Motor neuron (in vitro differentiated cells): ENCODE measurements around the gene CARMIL1. TPM values are rescaled to one million over a fixed set of nuclear protein-coding genes. Genes with fewer than 3 reads are reported as not detected.

Experiments
- ATAC-seq, 8 experiments: fragments of 200-7000 bp; cut with Tn5 transposase; replicated peaks in 6 of 8; 2 replicates each; pipeline ENCODE4 v1.8.0; 2021; ENCODE audit warnings: mild to moderate bottlenecking in 8 of 8, moderate library complexity in 8 of 8
- H3K27ac ChIP-seq, 2 donors: fragments of 250-450 bp; sonication (Bioruptor Pico); 2 replicates each; pipeline ENCODE4 v1.9.0; 2021; ENCODE audit warnings: antibody characterized with exemption in 2 of 2, mild to moderate bottlenecking in 2 of 2, moderate library complexity in 1 of 2
- H3K4me1 ChIP-seq, 2 donors: fragments of 250-450 bp; sonication (Bioruptor Pico); replicated peaks in 1 of 2; 2 replicates each; pipeline ENCODE4 v1.6.1; 2021; ENCODE audit warnings: antibody characterized with exemption in 2 of 2, mild to moderate bottlenecking in 2 of 2, moderate library complexity in 1 of 2
- H3K4me3 ChIP-seq, 5 donors: fragments of 250-450 bp; sonication (Bioruptor Pico); 2 replicates each; pipeline ENCODE4 v1.9.0; 2021; ENCODE audit warnings: antibody characterized with exemption in 5 of 5, mild to moderate bottlenecking in 5 of 5, moderate library complexity in 4 of 5
- WGBS, 10 experiments: fragments of 450-650 bp; shearing (Covaris generic); methylation state at CpG; one replicate each; pipeline ENCODE4 v1.0.0; 2022; 5-methylcytosine and 5-hydroxymethylcytosine counted together
- in situ Hi-C, 9 experiments: fragments of 400-800 bp; cut with MboI; loops; one replicate each; pipeline ENCODE4 v1.15.0; 2021; ENCODE audit warnings: low sequenced_read_pairs in 9 of 9, low pct_unique_long_range_greater_than_20kb in 2 of 9; ENCODE audit not compliant: unreplicated experiment in 9 of 9
- total RNA-seq, 8 experiments: library from RNA; unstranded; fragments of 300-600 nt; gene quantifications; 2 replicates each; pipeline versions ENCODE4 v1.2.3 to v1.2.4, GENCODE V29; 2022

The CARMIL1 gene
- total RNA-seq, 8 experiments from 2014 or later: 1.7 to 52.5 (median 6.4) TPM

DNA sequence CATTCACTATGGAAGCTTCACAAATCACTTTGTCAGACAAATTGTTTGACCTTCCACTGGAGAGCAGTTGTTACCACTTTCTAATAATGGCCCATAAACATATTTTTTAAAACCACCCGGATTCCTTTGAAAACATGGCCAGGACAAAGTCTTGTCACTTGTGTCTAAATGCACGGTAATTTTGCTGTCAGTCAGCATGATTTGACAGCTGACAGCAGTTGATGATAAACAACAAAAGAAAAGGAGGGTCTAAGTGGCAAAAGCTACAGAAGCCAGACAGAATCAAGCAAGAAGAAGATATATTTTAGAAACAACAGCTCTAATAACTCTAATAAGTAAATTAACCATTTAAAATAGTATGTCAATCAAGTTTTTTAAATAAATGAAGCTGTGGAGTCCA, 27.7 kb upstream of the CARMIL1 start:
- Histone ChIP-seq H3K4me3 (no peak overlapping the region), H3K27ac (no peak overlapping the region), H3K4me1 (no peaks in the 10 kb centered on the region)
- WGBS, 10 experiments: 40 to 90% (median 72%) methylated on average over 1 to 2 of the region's 2 CpGs; no CpG with 5 or more reads in 1 of the 10 experiments
- in situ Hi-C loops: loop anchor here in 7 of 9 experiments (25.0 kb wide), 6 partner anchors 236 to 686 kb away; partner anchors contain the start of gene SLC17A2 (in 1 of the 7)
- peak in 1 of 8 experiments; percentile 13 for ATAC-seq

DNA sequence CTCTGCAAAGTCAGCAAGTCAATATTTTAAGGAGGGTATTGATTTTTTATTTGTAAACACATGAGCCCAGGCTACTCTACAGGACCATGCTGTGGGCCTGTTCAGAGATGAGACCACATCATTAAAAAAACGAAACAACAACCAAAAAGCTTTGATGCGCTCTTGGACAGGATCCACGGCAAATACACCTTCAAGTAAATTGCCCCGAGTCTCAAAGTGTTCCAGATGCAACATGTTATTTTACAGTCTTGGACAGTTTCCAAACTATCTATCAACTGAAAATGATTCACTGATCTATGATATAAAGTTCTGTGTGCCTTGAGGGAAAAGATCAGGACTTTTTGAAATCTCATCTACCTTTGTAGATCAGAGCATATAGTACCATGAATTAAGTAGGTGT, 25.8 kb upstream of the CARMIL1 start:
- WGBS, 10 experiments: 49 to 100% (median 85%) methylated on average over 1 to 4 of the region's 4 CpGs
- ATAC-seq: no peak
- in situ Hi-C loops: loop anchor here in 7 of 9 experiments (25.0 kb wide), 6 partner anchors 234 to 684 kb away; partner anchors contain the start of gene SLC17A2 (in 1 of the 7)
- H3K27ac ChIP-seq: no peak overlapping the region
- no peaks in the 10 kb centered on the region for H3K4me1 ChIP-seq
- H3K4me3 ChIP-seq: no peak overlapping the region

DNA sequence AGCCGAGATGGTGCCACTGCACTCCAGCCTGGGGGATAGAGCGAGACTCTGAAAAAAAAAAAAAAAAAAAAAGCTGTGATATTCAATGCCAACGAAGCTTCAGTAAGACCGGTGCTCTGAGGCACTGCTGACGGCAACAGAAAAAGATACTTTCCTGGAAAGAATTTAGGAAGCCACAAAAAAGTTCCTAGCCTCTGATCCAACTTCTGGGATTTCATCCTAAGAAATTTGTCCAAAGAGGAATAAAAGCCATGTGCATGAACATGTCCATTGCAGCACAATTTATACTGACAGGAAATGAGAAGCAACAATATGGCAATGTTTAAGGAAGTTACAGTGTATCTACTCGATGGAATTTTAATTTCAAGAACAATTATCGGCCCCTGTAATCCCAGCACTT, 24.5 kb upstream of the CARMIL1 start:
- 0 to 100% (median 81%) methylated on average over 1 to 6 of the region's 7 CpGs for WGBS, 10 experiments
- ATAC-seq: no peak
- Histone ChIP-seq H3K27ac (no peak overlapping the region), H3K4me3 (no peak overlapping the region), H3K4me1 (no peaks in the 10 kb centered on the region)
- in situ Hi-C loops: loop anchor here in 7 of 9 experiments (25.0 kb wide), 6 partner anchors 233 to 683 kb away; partner anchors contain the start of gene SLC17A2 (in 1 of the 7)

DNA sequence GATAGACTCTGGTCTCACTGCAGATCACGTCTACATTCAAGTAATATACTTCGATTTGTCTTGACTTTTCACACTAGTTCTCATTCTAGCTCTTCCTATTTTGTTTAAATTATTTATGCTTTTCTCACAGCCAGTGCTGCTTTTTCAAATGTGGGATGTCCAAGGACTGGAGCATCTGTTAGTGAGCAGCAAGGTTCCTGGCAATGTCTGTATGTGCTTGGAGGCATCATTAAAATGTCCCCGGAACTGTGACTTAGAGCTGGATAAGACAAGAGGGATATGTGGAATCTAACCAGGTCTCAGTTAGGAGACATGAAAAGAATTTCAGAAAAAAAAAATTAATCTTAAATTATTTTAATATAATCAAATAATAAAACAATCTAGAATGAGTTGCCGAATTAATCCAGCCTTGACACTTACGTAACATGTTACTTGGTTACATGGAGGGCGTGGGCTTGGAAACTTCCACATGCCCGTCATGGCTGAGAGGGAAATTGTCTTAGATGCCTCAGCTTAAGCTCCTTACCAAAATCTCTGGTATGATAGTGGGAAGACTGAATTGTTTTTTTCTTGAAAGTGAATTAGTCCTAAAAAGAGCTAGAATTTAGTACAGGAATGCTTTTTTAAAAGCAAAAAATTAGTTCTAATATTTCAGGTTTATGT, 21.4 kb upstream of the CARMIL1 start:
- 33 to 100% (median 74%) methylated on average over 3 to 7 of the region's 7 CpGs; no CpG with 5 or more reads in 1 of the 10 experiments for WGBS, 10 experiments
- in situ Hi-C loops: loop anchor here in 7 of 9 experiments (25.0 kb wide), 6 partner anchors 229 to 679 kb away; partner anchors contain the start of gene SLC17A2 (in 1 of the 7)
- ATAC-seq: peak in 2 of 8 experiments; percentile 37 to 52
- no peak overlapping the region for H3K4me3 ChIP-seq
- H3K27ac ChIP-seq: no peak overlapping the region
- no peaks in the 10 kb centered on the region for H3K4me1 ChIP-seq

DNA sequence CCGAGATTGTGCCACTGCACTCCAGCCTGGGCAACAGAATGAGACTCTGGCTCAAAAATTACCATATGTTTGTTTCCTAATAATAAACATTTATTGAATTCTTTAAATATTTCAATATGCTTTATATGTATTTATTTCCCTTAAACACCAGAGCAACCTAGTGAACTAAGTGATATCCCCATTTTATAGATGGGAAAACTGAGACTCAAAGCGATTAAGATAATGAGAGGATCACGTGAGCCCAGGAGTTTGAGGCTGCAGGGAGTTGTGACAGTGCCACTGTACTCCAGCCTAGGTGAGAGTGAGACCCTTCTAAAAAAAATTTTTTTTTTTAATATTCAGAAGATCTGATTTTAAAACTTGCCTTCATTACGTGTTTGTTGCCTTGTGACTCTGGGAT, 19.4 kb upstream of the CARMIL1 start:
- ATAC-seq: no peak

DNA sequence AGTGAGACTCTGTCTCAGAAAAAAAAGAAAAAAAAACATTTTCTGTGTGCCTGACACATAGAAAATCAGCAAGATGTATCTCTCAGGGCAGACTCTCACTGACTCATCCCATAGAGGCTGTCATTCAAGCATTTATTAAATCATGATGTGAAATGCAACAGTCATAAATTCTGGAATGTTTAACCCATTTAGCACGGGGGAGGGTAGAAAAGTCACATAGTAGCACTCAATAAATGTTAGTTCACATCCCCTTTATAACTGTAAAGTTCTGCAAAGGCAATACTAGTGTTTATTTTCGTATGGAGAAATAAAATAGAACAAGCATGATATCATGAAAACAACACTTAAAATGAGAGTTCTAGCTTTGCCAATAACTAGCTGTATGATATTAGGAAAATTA, 15.5 kb upstream of the CARMIL1 start:
- ATAC-seq: peak in 4 of 8 experiments; percentile 22 to 69 (median 54)
- no peak overlapping the region for H3K27ac ChIP-seq
- H3K4me3 ChIP-seq: no peak overlapping the region
- no peaks in the 10 kb centered on the region for H3K4me1 ChIP-seq
- in situ Hi-C loops: loop anchor here in 7 of 9 experiments (25.0 kb wide), 6 partner anchors 224 to 674 kb away; partner anchors contain the start of gene SLC17A2 (in 1 of the 7)
- WGBS, 10 experiments: 20 to 100% (median 57%) methylated on average over 1 to 2 of the region's 2 CpGs; no CpG with 5 or more reads in 2 of the 10 experiments

More for the DNA sequence above, 19.4 kb upstream of the CARMIL1 start:
- in situ Hi-C loops: loop anchor here in 7 of 9 experiments (25.0 kb wide), 6 partner anchors 228 to 678 kb away; partner anchors contain the start of gene SLC17A2 (in 1 of the 7)
- Histone ChIP-seq H3K4me1 (no peaks in the 10 kb centered on the region), H3K4me3 (no peak overlapping the region), H3K27ac (no peak overlapping the region)
- WGBS, 10 experiments: 81 to 100% (median 95%) methylated on average over 3 to 4 of the region's 4 CpGs; no CpG with 5 or more reads in 2 of the 10 experiments

DNA sequence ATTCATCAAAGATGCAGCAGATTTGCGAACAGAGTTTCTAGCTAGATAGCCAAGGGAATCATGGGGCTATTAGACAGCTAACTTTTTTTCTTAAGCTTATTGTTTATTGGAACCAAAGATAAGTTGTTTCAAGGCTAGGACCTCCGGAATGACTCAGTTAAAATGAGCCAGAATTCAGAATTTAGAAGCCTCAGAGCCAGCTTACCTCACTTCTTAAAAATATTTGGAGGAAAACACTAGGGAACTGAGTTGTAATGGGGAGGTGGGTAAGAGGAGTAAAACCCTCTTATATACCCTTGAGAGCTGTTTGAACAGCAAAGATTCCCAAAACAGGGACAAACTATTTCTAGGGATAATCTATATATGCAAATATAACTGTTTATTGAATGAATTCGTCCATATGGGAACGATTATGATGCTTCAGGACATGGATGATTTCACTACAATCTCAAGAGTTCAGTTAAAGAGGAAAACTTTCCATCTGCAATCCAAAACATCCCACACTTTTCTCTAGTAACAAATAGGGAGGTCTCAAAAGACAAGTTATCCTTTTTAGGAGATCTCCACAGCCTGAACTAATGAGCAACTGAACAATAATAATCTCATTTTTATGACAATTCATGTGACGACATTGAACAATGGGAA, 12.6 kb upstream of the CARMIL1 start:
- ATAC-seq: no peak
- WGBS, 10 experiments: 15 to 90% (median 67%) methylated on average over 2 to 5 of the region's 5 CpGs
- in situ Hi-C loops: loop anchor here in 7 of 9 experiments (25.0 kb wide), 6 partner anchors 221 to 671 kb away; partner anchors contain the start of gene SLC17A2 (in 1 of the 7)
- Histone ChIP-seq H3K27ac (no peak overlapping the region), H3K4me1 (no peaks in the 10 kb centered on the region), H3K4me3 (no peak overlapping the region)

DNA sequence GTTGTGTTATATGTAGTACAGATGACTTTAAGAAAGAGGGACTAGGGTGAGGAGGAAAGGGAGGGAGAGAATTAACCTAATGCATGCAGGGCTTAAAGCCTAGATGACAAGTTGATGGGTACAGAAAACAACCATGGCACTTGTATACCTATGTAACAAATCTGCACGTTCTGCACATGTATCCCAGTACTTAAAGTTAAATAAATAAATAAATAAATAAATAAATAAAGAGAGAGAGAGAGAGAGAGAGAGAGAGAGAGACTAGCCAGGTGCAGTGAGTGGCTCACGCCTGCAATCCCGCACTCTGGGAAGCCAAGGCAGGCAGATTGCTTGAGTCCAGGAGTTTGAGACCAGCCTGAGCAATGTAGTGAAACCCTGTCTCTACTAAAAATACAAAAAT, 11.5 kb upstream of the CARMIL1 start:
- no peak overlapping the region for H3K27ac ChIP-seq
- WGBS, 10 experiments: 41 to 93% (median 82%) methylated on average over 2 to 3 of the region's 3 CpGs; no CpG with 5 or more reads in 1 of the 10 experiments
- no peaks in the 10 kb centered on the region for H3K4me1 ChIP-seq
- no peak overlapping the region for H3K4me3 ChIP-seq
- in situ Hi-C loops: loop anchor here in 7 of 9 experiments (25.0 kb wide), 6 partner anchors 220 to 670 kb away; partner anchors contain the start of gene SLC17A2 (in 1 of the 7)
- no peak for ATAC-seq

DNA sequence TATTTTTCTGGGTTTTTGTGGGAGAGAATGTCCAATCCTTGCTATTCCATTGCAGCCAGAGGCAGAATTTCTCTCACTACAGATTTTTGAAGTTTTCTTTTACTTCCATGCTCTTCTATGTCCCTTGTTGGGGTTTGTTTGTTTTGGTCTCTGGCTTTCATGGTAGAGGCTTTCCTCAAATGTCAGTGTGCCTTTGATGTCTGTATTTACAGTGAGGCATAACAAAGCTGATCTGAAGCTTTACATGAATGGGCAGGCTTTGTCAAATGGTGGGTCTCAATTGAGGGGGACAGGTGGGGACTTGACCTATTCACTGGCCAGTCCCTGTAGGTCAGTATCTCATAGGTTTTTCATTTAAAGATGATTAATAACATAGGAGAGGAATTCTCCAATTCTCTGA, 8.6 kb upstream of the CARMIL1 start:
- no peak overlapping the region for H3K4me3 ChIP-seq
- H3K4me1 ChIP-seq: no peaks in the 10 kb centered on the region
- no peak overlapping the region for H3K27ac ChIP-seq
- ATAC-seq: no peak
- in situ Hi-C loops: loop anchor here in 7 of 9 experiments (10.0 to 25.0 kb wide), 8 partner anchors 214 to 667 kb away; partner anchors contain the start of gene SLC17A2 (in 1 of the 7)

DNA sequence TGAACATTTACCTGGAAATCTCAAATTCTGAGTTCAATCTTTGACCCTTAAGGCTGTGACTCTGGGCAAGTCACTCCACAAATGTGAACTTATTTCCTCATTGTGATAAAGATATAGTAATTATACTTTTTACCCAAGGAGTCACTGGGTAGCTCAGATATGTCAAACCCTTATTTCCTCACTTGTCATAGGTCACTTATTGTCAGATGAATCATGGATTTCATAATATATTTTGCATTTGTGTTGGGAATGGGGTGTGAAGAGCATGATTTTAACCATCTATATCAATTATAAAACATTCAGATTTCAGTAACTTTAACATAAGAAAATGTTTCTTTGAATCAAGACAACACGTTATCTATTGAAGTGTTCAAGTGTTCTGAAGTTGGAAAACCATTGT, 3.7 kb upstream of the CARMIL1 start:
- WGBS, 10 experiments: 33 to 100% (median 100%) methylated on average over 1 of the region's 1 CpG; no CpG with 5 or more reads in 5 of the 10 experiments
- ATAC-seq: no peak
- H3K4me3 ChIP-seq: no peak overlapping the region
- no peak overlapping the region for H3K27ac ChIP-seq
- in situ Hi-C loops: loop anchor here in 2 of 9 experiments (10.0 kb wide), 2 partner anchors 209 to 219 kb away; no protein-coding TSS in a partner anchor
- peaks cover 5 to 11% of the 10 kb centered on the region in 2 donors for H3K4me1 ChIP-seq

DNA sequence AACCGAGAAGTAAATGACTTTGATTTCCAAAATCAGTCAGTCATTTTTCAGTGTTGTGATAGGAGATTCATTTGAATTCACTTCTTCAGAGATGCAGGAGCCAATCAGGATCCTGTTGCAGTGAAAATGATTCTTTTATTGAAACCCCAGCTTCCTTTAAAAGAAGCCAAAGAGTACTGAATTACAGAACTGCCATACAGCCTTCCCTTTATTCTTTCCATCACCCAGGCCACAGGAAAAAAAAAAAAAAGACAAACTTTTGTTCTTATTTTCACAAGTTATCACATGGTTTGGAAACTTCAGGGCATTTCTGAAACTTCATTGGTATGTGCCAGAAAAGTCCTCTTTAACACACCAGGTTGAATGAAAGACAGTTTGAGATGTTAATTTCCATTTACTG, 1.8 kb upstream of the CARMIL1 start:
- ATAC-seq: peak in 1 of 8 experiments; percentile 30
- in situ Hi-C loops: loop anchor here in 2 of 9 experiments (10.0 kb wide), 2 partner anchors 207 to 217 kb away; no protein-coding TSS in a partner anchor
- Histone ChIP-seq H3K4me3 (no peak overlapping the region), H3K27ac (no peak overlapping the region), H3K4me1 (peaks cover 5 to 11% of the 10 kb centered on the region in 2 donors)
- 13 to 100% (median 68%) methylated on average over 1 of the region's 1 CpG; no CpG with 5 or more reads in 4 of the 10 experiments for WGBS, 10 experiments

DNA sequence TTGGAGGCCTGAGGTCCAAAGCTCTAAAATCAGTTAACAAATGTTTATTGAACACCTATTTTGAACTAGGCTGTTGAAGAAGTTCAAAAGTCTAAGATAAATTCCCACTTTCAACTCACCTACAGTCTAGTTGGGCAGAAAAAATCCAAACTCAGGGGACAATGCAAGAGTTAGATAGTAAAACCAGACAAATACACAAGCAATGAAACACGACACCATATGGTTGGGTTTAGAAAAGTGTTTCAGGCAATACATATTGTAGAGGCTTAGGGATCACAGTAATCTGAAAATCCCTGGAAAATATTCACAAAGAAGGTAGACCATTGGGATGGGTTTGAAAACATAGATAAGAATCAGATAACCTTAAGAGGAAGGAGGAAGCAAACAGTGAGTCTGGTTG, 1.3 kb upstream of the CARMIL1 start:
- no peak overlapping the region for H3K27ac ChIP-seq
- in situ Hi-C loops: loop anchor here in 2 of 9 experiments (10.0 kb wide), 2 partner anchors 207 to 217 kb away; no protein-coding TSS in a partner anchor
- H3K4me3 ChIP-seq: peak overlapping the region in 2 of 5 donors; percentile 67 to 74
- ATAC-seq: no peak
- 88 to 100% (median 100%) methylated on average over 1 of the region's 1 CpG; no CpG with 5 or more reads in 2 of the 10 experiments for WGBS, 10 experiments
- peaks cover 5 to 11% of the 10 kb centered on the region in 2 donors for H3K4me1 ChIP-seq
